GM21825 (cell line): ENCODE results near the gene ZBTB25.

Experiments
- ATAC-seq: cut with Tn5 transposase; IDR thresholded peaks from one replicate; pipeline ENCODE4 v1.9.1; 2021; ENCODE audit warnings: mild to moderate bottlenecking, moderate library complexity; ENCODE audit not compliant: unreplicated experiment

The ZBTB25 gene

DNA sequence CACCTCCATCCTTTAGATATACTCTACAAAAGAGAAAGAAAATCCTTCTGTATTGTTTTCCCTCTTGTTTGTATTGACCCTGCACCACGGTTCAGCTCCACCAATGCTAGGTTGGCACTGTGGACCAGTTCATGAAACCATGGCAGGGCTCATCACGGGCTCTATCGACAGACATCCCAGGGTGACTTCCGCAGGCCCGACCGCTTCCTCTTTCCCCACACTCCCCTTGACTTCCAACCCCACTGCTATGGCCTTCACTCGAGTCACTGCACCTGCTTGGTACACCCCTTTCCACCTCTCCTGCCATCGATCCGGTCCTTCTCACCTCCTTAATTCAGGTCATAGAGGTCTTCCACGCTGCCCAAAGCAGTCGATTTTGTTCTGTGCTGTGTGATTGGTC, 59.5 kb downstream of the ZBTB25 start:
- no peak for ATAC-seq

- ATAC-seq: no peak
Measured at GRCh38 chr14:64442300-64442988, 61.2 kb downstream of the ZBTB25 start.

DNA sequence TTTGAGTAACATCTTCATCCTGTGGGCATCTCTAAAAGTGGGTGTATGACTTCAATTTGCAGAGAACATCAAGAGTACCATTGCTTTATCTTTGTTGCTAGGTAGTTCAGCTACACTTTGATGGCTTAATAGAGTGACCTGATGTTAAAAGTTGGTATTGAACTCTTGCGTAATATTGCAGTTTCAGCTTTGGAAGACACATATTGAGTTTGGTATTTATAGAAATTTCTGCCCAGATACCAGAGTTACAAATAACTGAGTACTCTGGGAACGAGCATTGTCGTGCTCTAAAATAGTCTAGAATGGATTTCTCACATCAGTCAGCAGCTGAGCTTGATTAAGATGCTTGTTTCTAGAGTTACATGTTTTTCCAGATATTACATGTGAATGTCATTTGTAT, 63.1 kb downstream of the ZBTB25 start:
- ATAC-seq: no peak

DNA sequence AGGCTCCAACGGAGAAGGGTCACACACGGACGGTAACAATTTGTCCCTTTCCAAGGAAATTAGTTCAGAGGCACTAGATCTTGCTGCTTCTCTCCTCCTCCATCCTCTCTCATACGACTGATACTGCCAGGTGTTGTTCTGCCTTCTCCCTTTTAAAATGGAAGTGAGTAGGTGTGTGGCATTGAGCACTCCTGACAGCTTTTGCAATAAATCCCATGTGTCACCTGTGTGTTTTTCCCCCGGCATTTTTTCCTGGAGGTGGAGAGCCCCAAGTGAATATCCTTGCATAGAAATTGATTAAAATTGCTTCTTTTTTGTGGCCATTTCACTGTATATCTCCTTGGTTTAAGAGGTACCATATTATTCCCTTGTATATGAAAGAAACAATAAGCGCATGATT, 64.5 kb downstream of the ZBTB25 start:
- no peak for ATAC-seq

DNA sequence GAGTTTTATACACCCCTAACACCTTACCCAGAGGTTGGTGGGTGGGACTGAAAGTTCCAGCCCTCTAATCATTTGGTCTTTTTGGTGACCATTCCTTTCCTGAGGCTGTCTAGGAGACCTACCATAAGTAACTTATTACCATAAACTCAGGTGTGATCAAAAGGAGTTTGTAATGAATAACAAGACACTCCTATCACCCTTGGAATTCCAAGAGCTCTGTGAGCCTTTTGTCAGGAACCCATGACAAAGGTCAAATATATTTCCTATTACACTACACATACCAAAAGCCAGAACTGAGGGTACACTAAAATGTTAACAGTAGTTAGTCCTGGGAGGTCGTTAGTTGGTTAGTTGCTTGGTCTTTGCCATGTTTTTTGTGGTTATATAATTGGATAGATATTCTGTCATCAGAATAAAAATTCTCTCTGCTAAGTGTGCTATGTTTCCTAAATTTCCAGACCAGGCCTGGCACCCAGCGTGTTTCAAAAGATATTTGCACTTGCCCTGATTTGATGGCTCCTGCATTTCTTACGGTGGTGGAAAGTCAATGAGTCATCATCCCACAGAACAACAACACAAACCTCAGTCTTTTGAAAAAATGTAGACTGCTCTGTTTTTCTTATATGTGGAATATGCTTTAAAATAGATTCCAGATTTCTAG, 65.3 kb downstream of the ZBTB25 start:
- ATAC-seq: no peak

DNA sequence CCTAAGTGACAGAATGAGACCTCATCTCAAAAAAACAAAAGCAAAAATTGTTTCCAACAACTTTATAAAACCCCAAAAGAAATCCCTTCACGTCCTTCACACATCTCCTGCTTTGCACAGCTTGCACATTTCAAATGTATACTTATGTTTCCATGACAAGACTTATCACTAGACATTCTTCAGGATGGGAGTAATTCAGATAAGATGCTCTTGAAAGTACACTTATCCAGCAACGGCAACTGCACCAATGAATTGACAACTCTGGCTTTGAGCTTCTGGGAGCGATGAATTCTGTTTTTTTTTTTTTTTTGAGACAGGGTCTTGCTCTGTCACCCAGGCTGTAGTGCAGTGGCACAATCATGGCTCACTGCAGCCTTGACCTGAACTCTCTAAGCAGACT, 69.1 kb downstream of the ZBTB25 start:
- no peak for ATAC-seq

DNA sequence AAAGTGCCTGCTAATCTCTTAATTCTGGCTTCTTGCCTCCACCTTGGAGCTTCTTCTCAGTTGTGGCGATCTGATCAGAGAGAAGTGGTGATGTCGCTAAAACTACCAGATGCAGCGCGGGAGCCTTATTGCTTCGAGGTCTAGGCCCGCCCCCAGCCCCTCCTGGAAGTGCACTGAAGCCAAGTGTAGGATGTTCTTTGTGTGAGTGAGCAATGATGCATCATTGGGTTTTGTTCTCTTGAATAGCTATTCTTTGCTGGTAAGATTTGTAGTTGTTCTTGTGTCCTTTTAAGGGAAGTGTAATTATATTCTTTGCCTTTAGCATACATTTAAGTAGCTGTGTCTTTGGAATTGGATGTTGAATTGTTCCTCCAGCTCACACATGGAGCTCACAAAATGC, 79.7 kb downstream of the ZBTB25 start:
- no peak for ATAC-seq

- ATAC-seq: no peak
Measured at GRCh38 chr14:64422756-64423155, 80.9 kb downstream of the ZBTB25 start.

GRCh38 chr14:64422005-64422404, 81.6 kb downstream of the ZBTB25 start:
- ATAC-seq: no peak

GRCh38 chr14:64421166-64421565, 82.5 kb downstream of the ZBTB25 start:
- ATAC-seq: no peak

GRCh38 chr14:64419003-64419402, 84.6 kb downstream of the ZBTB25 start:
- no peak for ATAC-seq

- ATAC-seq: no peak
Measured at GRCh38 chr14:64417771-64418125, 85.9 kb downstream of the ZBTB25 start.

DNA sequence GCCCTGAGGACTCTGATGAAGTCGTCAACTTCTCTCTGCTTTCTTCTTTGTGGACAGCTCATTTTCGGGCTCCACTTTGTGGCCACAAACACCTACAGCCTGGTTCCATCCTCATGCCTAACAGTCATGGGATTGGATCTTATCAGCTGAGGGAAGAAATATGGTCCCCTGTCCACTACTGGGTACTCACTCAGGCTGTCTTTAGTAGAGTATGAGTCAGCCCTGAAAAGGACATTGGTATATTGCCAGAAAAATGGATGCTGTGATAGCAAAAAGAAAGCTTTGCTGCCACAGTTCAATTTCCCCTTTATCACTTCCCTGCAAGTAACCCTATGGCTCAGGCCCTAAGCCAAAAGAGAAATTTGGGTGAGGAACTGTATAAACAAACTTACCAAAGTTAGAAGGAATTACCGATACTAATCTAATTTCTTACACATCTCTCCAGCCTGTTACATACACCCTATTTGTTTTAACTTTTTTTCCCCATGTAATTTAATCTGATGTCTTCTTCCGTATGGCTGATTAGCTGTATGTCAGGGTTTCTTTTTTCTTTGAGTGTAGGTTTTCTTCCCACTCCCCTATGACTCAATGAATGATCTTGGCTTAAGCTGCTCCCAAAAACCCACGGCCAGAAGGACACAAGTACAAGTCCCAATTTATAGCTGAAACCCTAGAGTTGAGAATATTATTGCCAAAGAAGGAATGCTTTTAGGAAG, 86.4 kb downstream of the ZBTB25 start:
- no peak for ATAC-seq

DNA sequence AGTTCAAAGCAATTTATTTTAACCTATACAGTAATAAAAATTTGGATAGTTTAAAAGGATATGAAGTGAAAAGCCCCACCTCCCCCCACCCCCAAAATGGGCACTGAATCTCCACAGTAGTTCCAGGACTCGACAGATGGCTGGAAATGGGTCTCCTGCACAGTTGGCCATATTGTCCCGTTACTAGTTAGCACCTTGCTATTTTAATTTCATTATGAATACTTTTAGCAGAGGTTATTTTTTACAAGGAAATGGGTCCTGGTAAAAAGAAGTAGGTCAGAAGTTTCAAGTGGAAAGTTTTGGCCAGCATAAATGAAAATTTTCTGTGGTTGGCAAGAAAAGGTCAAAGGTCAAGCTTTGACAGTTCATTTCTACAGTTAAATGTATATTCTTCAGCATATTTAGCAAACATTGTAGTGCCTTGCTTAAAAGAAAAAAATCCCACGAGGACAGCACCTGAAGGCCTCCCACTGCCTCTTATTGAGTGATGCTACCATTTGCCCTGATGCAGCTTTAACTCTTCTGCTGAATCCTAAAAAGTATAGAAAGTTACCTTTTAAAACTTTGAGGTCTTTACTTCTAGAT, 87.2 kb downstream of the ZBTB25 start:
- ATAC-seq: no peak

- no peak for ATAC-seq
Measured at GRCh38 chr14:64412237-64412636, 91.4 kb downstream of the ZBTB25 start.

- ATAC-seq: no peak
Measured at GRCh38 chr14:64411001-64411400, 92.6 kb downstream of the ZBTB25 start.

- no peak for ATAC-seq
Measured at GRCh38 chr14:64410084-64410774, 93.4 kb downstream of the ZBTB25 start.

DNA sequence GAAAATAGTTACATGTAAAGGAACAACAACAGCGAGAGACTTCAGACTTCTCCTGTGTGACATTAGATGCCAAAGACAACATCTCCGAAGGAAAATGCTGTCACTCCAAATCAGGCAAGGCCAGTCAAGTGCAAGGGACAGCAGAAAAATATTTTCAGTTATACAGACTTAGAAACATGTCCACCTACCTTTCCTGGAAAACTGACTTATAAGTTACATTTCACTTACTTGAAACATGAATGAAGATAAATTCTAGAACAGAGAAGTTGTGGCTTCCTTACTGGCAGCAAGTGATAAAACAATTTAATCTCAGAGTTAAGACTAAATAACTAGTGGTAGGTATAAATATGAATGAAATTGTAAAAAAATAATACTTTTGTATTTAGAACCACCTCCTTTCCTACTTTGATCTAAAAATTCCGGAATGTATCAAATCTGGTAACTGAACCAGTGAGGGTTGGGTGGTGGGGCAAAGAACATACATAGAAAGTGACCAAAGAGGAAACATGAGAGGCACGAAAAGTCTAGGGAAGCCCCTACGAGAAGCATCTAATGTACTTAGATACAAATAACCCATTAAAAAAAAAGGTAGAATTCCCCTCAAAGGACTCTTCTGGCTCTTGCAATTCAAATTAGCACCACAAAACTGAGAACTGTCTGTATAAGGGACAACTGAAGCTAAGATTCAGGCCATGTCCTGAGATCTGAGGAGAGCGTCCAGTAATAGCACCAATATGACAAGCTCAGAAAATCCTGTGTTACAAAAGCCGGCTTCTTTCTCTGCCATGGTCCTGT, 94.3 kb downstream of the ZBTB25 start:
- ATAC-seq: no peak

GRCh38 chr14:64407329-64407728, 96.3 kb downstream of the ZBTB25 start:
- ATAC-seq: no peak

GRCh38 chr14:64405295-64405694, 98.3 kb downstream of the ZBTB25 start:
- no peak for ATAC-seq
